Stimulated activated naive CD4-positive, alpha-beta T cell treated with Interleukin-2 at 50 U/mL for 16 hours (primary cell): ENCODE measurements around the gene OTX2.

Source experiments
- DNase-seq: peaks from one replicate; lab custom pipeline; 2025; lab: John Stamatoyannopoulos, UW

The OTX2 gene

GRCh38 chr14:56810147-56810719 lies at the start of gene OTX2:
Gene OTX2 (minus strand): TSS chr14:56810479. CDS start chr14:56805456, 5,023 bp downstream.
- DNase-seq: no peak

- DNase-seq: no peak
These were observed 48.1 kb upstream of the OTX2 start for GRCh38 chr14:56858422-56858821.

DNA sequence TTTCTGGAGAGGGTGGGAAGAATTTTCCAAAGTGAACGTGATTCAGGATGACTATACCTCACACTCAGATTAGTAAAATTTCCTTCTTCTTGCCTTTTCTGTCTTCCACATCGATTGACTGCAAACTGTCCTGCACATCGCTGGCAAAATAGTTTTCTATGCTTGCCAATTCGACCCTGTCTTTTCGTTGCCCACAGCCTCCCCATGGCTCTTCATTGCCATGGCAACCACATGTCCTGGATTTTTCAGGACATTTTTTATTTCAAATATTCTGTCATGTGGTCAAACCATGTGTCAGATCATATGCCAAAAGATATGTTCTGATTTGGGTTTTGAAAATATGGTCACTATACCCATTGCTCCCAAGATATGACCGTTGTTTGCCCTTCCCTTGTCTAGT lies 46.9 kb upstream of the OTX2 start:
- no peak for DNase-seq

DNA sequence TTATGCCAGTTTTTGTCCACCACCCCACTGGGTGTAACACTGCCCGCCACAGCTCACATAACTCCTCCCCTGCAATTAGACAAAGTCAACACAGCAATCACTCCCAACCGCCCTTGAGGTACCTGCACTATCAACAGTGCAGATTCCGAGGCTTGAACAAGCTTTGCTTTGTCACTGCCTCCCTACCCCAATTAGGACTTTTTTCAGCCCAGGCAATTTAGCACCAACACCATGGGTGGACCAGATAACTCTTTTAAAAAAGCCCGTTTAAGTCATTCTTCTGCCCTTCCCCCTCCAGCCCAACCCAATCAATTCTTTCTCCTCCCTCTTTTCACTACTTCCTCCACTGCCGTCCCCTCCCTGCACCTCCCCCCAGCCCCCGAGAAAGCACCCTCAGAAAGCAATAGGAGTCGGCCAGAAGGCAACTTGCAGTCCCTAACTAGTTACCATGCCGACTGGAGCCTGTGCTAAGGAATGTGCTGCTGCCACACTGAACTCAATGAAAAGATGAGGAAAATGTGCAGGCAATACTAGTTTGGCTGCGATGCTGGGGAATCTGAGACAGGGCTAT lies 45.7 kb upstream of the OTX2 start:
- no peak for DNase-seq

DNA sequence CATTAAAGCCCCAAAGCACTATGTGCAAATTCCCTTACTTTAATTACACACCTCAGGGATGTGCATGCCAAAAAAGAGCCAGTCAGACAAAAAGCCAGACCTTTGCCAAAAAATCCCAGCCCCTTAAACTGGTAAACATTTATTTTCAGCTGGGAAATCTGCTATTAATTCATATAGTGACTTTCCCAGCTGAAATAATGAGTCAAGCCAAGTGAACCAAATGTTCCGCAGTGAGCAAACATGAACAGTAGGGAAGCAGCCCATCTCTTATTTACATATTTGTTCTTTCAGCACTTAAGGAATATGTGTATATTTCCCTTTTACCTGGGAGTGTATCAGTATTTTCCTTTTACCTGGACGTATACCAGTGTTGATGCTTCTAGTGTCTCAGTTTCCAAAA lies 44.0 kb upstream of the OTX2 start:
- DNase-seq: no peak

DNA sequence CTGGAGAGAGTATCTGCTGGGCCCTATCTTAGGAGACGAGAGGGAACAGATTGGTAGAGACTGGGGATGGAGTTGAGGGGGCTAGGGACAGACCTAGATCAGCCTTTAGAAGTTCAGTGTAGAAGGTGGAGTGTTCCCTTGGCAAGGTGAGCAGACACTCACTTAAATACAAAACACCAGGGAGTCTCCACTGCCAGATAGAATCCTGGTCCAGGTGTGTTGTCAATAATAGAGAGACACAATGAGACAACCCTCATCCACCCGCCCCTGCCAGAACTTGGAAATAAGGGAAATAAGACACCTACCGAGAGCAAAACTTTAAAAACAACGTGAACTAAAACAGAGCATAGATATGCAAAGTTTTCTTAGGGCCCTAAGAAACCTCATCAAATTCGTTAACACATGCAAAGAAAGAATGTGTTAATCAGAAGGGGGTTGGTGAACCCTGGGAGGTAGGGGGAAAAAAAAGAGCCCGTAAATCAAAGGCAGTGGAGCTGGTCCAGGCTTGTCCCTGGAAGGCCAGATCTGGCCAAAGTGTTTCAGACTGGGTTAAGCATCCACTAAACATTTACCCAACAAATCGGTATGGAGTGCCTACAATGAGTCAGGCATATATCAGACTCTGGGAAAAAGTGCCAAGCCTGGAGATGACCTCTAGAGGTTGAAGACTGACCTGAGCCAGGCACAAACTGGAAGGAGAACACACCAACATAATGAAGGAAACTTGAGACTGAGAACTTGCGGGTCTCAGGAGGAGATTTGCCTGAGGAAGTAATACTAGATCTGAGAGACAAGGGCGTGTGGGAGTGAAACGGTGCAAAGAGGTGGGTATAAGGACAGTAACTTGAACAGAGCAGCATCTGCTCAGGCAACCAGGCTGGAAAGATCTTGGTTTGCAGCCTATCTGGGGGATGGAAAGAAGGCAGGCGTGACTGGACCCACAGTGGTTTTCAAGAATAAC lies 37.0 kb upstream of the OTX2 start:
- DNase-seq: no peak

GRCh38 chr14:56844406-56845002 lies 34.2 kb upstream of the OTX2 start:
- no peak for DNase-seq

- no peak for DNase-seq
These were observed 31.3 kb upstream of the OTX2 start for GRCh38 chr14:56841611-56842010.

DNA sequence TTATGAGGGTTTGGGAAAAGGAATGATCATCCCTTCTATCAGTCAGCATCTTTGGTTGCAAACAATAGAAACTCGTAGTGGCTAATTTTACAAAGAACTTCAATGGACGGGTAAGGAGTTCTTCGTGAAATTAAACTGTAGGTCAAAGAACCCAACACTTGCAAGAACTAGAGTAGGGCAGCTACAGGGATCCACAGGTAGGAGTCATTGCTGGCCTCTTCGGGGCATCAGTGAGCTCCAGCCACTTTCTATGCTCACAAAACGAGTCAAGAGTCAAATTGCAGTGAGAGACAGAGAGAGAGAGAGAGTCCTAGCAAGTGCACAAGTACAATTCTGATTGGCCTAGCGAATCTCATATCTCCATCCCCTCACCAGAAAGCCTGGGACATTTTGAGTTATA lies 29.9 kb upstream of the OTX2 start:
- DNase-seq: no peak

DNA sequence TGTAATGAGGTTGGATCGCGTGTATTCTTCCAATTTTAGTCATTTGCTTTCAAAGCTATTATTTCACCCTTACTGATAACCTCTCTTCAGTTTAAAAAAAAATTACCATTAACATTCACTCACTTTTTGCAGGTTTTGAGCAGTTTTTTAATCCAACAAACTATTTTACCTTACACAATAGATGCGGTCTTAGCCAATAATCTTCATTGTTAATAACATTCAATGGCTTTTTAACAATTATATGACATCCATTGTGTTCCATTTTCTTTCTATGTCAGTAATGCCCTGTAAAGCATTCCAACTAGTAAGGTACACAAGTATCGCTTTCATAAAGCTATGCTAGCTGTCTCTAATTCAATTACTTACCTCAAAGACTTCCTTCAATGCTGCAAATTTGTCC lies 18.9 kb upstream of the OTX2 start:
- DNase-seq: no peak

DNA sequence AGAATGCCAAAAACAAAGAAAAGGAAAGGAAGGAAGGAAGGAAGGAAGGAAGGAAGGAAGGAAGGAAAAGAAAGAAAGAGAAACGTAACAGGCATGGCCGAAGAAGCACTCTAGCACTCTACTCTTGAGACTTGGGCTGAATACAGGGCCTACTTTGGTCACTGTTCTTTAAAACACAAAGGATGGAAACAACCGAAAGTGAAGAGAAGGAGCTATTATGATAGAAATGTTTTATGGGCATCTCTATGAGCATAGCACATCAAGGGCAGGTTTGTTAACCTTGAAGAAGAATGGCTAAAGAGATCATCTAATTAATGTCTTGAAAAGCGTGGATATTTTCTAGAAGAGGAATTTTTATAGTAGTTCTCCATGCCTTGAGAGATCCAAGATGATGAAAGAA lies 15.9 kb upstream of the OTX2 start:
- no peak for DNase-seq

GRCh38 chr14:56821805-56822610 lies 11.7 kb upstream of the OTX2 start:
- DNase-seq: no peak

DNA sequence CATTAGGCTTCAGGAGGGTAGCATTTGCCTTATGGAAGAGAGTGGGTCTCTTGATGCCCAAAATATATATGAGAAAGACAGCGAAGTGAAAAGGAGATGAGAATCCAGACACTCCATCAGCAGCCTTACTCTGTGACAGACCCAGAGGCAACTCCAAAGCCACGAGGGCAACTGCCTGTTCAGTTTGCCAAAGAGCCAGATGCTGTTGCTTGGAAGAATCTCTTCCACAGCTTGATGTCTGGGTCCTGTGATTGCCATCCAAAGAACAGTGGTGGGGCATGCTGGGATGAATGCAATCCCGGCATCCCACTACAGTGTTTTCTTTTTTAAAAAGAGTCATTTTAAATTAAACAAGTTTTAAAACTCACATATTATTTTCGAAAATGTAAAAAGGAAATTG lies 10.9 kb upstream of the OTX2 start:
- no peak for DNase-seq

DNA sequence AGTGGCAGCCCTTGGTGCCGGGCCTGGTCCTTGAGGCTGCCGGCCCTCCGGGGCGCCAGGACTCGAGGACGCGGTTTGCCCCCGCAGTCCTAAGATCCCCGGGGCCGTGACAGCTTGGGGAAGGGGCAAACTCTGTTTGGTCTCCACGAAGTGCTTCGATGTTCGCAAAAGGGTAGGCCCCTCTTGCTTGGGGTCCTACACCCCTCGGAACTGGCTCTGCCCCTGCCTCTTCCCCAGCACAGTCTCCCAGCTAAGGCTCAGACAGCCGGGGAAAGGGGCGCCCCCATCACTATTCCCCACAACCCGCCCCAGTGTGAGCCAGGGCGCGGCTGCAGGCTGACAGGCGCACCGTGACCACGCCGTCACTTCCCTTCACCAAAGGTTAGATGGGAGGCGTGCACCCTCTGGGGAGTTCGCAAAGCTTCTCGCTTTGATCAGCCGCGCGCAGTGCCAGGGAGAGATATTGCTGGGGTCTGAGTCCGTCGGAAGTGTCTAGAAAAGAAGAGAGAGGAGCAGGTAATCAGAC lies 7.2 kb upstream of the OTX2 start:
- no peak for DNase-seq

DNA sequence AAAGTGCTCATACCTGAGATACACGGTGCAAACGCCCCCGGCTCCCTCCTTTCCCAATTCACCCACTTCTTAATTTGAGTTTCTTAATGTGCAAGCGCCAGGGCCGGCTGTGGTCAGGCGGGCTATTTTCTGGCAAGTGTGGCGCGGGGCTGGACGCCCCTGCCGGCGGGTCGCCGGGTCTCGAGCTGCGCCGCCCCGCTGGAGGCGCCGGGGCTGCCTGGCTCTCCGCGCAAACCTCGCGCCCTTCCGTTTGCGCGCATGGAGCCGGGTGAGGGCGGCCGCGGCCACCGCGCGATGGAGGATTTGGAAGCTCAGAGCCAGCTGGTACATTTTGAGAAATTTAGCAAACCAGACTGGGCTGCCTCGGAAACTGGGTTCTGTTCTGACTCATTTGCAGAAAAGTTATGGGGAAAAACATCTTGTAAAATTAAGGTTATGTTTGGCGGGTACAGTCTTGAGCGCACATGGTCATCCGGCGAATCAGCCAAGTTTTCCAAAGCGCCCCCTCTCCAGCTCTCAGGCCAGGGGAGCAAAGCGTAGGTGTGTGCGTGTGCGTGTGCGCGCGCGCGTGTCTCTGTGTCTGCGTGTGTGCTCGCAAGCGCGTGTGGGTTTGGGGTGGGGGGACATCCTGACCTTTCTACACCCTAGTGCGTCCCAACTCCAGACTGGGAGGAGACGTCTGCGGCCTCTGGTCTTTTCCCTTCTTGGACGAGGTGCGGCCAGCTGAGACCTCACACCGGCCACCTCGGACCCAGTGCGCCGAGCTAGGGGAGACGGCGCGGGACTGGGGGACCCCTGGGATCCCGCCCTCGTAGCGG lies 6.5 kb upstream of the OTX2 start:
- no peak for DNase-seq

DNA sequence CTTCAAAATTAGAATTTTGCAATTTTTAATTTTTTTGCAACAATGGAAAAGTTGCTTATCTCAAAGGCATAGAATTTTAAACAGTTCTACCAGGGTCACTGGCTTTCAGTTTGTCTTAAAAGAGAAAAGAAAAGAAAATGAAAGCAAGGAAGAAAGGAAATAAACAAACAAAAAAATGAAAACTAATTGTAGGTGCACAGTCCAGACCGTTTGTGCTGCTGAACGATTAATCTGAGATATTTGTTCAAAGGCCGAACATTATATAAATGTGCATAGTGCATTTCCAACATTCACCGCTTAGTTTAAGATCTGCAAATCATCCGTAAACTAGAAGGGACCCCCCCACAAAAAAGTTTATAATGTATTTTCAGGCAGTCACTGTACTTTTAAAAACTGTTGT lies 5.5 kb upstream of the OTX2 start:
- no peak for DNase-seq

DNA sequence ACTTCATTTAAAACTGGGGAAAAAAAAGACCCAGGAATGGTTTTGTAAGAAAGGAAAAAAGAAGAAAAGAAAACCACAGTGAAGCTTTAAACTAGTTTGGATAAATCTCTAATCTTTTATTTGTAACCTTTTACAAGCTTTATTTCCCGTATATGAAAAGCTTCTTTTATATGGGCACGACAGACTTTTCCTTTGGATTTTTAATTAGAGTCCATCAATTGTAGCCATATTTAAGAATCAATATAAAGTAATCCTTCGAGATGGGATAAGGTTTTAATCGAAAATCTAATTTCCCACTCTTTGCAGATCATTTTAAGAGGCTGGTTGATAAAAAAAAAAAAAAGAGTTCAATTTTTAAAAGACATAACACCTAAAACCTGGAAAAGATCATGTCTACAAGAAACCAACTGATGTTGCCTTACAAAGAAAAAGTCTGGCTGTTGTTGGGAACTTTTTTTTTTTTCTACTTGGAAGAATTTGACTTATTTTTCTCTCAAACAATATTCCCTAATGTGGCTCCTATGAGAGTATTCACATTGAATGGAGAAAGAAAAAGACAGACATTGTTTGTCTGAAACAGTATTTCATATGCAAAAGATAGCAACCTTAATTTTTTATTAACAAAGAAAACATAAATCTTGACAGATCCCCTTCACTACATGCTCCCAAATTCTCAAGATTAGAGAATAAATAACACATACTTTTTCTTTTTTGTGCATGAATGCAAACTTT lies 4.9 kb upstream of the OTX2 start:
- DNase-seq: no peak

DNA sequence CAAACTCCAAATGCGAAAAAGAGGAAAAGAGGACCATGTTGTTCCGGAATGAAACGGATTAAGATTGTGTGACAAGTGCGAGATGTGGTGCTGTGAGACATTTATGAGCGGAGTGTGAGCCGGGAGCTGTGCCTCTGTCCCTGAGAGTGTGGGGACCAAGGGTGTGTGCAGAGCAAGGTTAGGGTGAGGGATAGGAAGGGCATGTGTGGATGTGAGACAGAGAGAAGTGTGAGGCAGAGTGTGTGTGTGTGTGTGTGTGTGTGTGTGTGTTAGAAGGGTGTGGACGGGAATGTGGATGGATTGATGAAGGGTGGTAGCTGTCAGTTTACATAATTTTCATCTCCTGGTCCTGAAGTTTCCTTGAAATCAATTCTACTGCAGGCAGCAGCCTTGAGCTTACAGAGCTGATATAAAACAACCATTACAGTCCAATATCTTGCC lies 4.3 kb upstream of the OTX2 start:
- no peak for DNase-seq

DNA sequence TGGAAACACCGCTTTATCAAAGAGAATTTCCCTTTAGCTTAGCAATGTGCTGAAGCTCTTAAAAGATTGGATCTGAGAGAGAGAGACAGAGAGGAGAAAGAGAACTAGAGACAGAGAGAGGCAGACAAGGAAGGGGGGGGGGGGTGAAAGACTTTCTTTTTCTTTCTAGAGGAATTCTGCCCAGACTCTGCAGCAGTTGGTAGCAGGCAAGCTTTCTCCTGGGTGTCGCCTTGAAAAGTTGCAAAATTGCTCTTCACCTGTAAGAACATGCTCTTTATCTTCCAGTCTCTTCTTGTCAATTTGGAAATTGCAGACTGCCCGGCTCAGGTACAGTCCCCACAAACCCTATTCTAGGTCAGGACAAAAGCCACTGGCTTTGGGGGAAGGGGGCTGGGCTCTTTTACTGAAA lies 2.9 kb upstream of the OTX2 start:
- DNase-seq: no peak
